ENCODE measurements around the gene TUBB2B.
"Not testable (repeated sequence)": the region's sequence is repeated elsewhere in the genome, so short reads cannot be mapped to it uniquely, and the experiment has no call there.

TUBB2B gene

DNA sequence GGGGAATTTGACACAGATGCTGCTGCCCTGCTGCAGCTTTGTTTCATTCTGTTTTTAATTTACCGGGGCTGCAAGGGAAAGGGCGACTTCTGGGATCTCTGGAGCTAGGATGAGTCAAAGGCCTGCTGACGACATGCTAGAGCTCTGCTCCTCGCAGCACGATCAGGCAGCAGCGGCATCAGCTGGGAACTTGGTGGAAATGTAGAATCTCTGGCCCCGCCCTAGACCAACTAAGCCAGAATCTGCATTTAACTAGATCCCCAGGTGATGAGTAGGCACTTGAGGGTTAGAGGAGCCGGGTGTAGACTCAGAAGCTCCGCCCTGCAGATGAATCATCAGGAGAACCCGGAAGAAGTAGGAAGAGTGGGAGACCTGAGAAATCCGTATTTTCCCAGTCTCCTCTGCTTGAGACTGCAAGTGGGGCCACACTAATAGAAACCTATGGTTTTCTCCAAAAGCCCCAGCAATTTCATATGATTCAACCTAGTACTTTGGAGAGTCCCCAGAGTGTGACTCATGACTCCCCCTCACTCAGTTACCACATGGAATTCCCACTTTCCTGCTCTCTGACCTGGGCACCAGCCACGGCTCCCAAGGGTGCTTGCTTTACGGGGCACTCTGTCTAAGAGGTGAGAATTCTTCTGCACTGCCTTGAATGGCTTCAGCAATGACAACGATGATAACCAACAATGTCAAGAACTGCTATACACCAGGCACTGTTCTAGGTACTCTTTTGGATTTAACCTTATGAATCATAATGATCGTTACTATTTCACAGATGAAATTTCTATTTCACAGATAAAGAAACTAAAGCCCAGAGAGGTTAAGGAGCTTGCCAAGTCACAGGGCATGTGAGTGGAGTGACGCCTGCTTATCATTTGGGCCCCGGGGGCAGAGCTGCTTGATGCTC is 18.1 kb downstream of the TUBB2B start:
- DNase-seq = peak in 1 of 14 donors; percentile 10

DNA sequence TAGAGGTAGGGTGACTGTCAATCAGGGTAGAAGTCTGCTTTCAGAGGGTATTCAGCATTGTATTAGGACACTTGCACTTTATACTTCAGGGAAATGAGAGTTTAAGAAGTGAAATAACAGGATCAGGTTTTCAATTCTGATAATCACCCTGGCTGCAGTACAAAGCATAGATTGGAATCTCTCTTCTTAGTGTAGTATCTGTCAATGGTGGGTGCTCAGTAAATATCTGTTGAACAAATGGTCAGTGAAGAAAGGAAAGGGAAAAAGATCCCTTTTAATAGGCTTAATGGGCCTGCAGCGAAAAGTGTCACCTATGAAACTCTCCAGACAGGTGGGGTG is 18.7 kb downstream of the TUBB2B start:
- no peak for DNase-seq

DNA sequence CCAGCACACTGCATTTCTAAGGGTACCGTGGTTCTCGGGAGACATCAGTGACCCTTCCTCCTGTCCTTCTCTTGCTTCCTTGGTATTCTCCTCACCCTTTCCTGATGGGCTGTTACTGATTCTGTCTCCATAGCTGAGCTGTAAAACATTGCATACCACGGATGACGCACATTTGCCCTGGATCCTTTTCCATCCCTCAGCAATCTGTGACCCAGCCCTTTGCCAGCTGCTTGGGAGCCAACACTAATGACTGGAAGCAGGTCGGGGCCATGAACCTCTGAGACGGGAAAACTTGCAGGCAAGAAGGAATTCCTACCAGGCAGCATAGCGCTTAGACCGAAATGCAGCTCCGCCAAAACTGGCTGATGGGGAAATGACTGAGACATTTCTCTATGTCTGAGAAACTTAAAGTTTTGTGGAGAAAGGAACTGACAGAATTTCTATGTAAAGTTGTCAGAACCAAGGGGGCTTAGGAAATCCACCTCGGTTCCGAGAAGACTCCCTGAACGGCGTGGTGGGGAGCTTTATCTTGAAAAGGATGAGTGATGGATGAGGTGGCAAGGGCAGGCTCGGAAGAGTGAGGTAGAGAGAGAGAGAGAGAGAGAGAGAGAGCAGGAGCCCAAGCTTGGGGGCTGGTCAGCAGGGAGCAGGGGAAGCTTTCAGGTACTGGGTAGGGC is 19.2 kb downstream of the TUBB2B start:
- peak in 1 of 14 donors; percentile 59 for DNase-seq

DNA sequence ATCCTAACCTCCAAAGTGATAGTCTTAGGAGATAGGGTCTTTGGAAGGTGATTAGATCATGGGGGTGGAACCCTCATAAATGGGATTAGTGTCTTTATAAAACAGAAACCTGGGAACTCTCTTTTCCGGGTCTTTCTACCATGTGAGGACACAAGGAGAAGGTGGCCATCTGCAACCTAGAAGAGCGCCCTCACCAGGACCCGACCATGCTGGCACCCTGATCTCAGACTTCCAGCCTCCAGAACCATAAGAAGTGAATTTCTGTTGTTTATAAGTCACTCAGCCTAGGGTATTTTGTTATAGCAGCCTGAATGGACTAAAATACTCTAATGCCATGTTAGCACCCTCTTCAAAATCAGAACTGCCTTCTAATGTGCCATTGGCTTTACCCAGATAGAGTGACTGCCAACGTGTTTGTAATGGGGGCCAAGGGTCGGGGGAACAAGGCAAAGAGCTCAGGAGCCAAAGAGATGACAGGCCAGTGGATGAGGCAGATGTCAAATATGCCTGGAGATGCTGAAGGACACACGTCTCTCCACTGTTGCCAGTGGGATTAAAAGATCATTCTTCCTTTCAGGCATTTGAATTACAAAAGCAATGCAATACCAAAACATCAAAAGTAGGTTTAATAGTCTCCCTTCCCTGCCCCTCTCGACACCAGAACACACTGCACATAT is 21.0 kb downstream of the TUBB2B start:
- DNase-seq = no peak

DNA sequence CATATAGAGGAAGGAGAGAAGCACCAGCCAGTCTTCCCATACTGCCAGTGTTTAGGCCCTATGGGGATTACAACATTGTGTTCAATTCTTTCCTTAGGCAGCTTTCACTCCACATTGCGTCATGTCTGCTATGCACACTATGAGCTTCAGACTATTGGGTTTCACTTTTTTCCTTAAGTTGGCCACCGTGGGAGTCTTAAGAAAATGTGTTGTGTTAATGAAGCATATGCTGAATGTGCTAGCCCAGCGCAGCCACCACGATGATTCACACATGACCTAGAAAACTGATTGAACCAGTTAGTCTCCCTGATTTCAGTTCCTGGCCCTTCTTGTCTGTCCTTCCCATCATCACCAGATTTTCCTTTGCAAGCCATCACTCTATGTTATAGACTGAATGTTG is 21.5 kb downstream of the TUBB2B start:
- no peak for DNase-seq

DNA sequence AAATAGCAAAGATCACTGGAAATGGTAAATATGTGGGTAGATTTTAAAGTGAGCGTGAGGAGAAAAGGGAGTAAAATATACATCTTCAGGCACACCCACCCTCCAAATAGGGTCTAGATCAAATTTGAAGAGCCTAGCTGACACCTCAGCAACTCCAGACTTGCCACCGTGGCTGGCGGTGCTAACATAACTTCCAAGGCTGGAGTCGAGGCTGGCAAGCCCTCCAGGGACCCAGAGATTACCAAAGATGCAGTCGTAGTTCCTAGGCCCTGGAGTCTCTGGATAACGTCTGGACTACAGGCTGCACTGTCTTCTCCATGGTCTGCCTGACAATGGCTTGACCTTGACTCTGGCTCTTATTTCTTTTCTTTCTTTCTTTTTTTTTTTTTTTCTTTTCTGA is 22.5 kb downstream of the TUBB2B start:
- DNase-seq = no peak

DNA sequence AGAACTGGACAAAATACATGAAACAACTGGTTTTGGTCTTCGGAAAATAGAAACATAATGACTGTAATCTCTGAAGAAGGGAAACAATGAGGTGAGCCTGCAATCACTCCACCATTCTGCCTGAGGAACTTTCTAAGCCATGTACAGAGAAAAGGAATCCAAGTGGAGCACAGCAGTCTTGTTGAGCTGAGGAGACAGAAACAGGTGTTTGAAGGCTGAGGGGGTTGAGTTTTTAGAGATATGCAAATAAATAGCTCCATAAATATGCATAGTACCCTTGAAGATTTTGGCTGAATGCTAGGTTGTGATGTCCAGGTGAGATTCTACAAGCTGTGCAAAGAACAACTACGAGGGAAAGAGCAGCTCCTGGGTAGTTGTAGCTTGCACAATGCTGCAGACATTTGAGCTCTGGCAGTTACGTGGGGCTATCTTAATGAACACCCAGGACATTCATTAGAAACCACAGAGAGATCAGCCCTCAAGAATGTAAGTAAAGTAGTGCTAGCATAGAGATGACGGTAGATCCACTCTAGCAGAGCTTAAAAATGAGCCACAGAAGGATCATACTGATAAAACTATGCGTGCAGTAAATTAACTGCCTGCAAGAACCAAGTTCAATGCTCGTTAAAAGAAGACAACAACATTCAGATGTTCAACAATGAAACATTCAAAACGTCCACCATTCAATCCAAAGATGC is 24.3 kb downstream of the TUBB2B start:
- no peak for DNase-seq

DNA sequence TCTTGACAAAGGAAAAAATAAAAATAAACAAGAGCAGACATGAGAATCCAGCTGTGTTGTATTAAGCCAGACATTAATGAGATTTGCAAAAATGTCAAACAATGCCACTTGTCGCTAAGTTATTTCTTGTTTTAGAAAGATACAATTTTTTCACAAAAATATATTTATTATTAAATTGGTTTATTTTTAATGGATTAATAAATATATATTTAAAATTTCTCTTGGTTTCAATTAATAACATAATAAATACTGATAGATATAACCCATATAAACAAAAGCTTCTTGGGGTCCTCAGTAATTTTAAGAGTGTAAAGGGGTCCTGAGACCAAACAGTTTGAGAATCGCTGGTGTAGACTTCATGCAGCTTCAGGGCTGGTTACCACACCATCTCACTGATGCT is 26.1 kb downstream of the TUBB2B start:
- no peak for DNase-seq

DNA sequence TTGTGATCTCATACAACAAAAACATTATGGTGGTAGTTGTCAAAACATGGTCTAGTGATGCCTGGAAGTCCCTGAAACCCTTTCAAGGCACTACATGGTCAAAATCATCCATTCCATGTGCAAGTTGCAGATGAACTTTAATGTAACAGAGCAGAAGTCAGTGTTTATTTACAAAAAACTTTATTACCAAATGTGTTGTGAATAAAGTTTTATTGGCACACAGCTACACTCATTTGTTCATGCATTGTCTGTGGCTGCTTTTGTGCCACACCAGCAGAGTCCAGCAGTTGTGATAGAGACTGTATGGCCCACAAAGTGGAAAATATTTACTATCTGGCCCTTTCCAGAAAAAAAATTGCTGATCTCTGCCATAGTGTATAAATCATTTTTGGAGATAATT is 26.8 kb downstream of the TUBB2B start:
- no peak for DNase-seq

DNA sequence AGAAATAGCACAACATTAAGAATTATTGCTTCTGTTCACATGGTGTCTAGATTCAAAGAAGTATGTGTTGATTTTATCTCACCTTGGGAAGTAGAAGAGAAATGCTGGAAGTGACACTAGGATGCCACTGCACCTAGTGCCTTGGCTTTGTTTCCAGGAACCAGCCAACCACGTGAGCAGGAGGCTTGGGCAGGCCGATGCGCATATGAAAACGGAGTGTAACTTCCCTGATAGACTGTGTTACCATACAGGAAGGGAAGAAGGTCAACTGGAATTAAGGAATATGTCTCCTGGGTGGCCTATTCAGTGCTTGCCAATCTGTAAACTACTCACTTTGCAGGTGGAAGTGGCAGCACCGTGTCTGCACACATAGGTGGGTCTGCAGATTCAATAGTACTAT is 28.1 kb downstream of the TUBB2B start:
- no peak for DNase-seq

DNA sequence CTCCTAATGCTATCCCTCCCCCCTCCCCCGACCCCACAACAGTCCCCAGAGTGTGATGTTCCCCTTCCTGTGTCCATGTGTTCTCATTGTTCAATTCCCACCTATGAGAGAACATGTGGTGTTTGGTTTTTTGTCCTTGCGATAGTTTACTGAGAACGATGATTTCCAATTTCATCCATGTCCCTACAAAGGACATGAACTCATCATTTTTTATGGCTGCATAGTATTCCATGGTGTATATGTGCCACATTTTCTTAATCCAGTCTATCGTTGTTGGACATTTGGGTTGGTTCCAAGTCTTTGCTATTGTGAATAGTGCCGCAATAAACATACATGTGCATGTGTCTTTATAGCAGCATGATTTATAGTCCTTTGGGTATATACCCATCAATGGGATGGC is 29.7 kb downstream of the TUBB2B start:
- DNase-seq = not testable (repeated sequence)

DNA sequence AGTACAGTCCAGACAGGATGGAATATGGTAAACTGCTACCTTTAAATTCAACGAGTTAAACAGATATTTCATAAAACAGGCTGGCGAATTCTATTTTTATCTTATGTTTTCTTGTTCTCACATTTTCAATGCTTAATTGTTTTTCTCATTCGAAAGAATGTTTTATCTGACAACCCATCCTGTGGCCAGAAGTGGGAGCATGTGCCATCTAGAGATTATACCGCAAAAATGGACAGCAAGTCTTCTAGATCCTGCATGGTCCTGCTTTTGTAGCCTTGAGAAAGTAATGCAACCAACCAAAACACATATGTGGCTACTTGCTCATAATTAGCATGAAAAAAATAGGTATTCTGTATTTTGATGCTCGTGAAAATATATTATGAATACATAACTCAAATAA is 30.7 kb downstream of the TUBB2B start:
- no peak for DNase-seq

DNA sequence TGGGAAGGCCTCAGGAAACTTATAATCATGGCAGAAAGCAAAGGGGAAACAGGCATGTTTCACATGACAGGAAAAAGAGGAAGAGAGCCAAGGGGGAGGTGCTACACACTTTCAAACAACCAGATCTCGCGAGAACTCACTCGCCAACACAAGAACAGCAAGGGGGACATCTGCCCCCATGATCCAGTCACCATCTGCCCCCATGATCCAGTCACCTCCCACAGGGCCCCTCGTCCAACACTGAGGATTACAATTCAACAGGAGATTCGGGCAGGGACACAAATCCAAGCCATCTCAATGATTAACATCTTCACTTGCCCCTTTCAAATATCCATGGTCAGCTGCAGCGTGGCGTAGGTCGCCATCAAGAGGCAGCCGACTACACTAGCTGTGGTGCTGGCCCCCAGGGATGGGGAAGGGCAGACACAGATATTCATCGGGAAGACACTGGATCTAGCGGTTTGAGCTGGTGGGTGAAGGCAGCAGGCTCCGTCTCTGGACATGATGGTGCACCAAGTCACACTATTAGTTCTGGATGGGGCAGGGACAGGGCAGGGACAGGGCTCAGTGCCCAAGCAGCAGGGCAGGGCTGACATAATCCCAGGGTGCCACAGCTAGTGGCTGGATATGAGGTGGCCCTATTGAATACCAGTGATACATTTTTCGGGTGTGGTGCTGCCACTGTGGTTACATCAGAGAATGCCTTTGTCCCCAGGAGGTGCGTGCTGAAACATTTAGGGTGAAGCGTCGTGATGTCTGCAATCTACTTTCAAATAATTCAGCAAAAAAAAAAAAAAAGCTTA is 31.6 kb downstream of the TUBB2B start:
- DNase-seq = peak in 10 of 14 donors; percentile 17 to 68 (median 48)

DNA sequence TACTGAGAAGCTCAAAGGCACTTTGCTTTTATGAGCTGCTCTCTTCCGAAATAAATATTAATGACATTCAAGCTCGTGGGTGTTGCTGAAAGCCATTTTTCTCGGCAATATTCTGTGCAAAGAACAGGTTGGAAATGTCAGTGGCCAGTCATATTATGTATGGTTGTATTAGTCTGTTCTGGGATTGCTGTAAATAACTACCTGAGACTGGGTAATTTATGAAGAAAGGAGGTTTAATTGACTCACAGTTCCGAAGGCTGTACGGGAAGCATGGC is 32.1 kb downstream of the TUBB2B start:
- DNase-seq = no peak

DNA sequence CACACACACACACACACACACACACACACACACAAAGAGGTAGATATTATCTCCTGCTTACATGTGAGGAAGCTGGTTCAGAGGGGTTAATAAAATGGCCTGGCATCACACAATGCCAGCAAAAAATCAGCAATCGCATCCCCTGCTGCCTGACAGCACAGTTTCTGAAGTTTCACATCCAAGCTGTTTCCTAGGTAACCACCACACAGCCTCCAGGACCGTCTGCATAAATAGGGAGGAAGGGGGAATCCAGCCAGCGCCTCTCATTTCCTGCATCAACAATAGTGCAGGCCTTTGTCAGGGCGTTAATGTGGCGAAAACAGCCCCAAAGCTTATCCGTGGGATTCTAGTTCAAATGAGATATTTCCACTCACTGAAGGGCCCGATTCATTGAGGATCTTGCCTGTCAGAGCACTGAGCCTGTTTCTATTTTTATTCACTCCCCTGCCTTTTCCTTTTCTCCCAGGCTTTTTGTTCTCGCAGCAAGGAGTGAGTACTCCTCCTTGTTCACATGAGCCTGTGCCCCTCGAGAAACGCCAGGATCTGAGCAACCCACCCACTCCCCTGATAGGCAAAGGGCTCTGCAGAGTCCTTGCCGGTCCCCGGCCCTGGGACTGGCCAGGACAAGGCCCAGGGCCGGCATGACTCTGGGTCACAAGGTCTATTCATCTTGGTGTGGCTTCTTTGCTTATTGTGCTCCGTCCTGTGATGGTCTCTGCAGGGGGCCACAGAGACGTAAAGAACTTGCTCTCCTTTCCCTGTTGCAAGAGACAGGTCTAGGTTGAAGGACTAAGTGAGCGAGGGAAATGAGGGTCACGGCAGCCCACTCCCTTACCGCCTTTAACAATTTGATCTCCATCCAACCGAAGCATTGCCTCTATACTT is 32.7 kb downstream of the TUBB2B start:
- DNase-seq = peak in 12 of 14 donors; percentile 35 to 84 (median 68)

DNA sequence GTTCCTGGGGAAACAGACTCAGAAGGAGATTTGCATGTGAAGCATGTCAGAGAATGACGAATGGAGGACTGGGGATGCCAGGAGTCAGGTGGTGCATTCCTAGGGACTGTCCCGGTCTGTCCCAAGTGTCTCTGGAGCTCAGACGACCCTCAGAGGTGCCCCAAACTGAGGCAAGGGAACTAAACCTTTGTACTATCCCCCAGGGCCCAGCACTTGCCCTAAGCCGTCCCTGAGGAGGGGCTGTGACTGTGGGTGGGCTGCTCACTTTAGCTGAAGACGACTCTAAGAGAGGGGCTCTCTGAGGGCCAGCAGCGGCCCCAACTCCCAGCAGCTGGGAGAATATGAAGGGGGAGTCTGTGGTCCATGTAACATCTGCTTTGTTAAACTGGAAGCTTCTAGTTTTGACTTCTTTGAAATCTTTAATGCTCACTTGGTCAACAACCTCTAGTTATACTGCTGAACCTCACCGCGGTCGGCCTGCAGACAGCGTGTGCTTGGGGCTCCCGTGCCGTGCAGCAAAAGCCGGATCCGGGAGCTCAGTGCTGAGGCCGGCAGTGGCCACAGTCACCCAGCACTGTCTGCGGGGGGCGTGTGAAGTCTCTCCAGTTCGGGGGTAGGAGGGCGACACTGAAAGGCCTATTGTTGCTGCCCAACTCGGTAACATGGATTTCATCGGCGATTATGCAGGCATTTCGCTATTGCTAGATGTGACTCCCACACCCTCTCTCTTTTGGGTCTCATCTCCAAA is 34.2 kb downstream of the TUBB2B start:
- peak in 5 of 14 donors; percentile 5 to 36 (median 12) for DNase-seq

DNA sequence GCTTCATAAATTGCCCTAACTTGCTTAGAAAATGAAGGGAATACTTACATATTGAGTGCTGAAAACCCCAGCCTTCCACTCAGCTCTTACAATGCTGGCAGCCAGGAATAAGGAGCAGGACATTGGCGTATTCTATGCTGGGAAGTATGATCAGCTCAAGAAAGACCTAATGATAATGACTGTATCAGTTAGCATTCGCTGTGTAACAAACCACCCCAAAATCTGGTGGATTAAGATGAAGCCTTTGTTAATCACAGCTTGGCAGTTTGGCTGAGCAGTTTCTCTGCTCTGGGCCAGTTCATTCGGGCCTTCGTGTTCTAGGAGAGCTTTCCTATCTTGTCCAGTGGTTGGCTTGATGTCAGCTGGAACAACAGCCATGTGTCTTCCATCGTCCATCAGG is 36.7 kb downstream of the TUBB2B start:
- no peak for DNase-seq

DNA sequence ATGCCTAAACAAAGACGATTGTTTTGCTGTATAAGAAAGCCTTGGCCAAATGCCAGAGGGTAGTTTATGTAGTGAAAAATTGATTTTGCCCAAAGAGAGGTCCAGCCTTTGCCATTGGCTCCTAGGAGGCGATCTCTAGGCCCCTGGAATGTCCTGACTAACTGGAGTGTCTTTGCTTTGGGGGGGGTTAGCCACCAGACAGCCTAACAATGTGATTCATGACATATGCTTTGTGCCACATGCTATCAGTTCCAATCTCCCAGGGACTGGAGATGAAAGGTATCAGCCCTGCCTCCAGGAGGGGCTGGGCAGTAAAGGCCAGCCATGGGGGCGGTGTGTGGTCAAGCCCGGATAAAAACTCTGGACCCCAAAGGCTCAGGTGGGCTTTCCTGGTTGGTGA is 37.4 kb downstream of the TUBB2B start:
- no peak for DNase-seq

DNA sequence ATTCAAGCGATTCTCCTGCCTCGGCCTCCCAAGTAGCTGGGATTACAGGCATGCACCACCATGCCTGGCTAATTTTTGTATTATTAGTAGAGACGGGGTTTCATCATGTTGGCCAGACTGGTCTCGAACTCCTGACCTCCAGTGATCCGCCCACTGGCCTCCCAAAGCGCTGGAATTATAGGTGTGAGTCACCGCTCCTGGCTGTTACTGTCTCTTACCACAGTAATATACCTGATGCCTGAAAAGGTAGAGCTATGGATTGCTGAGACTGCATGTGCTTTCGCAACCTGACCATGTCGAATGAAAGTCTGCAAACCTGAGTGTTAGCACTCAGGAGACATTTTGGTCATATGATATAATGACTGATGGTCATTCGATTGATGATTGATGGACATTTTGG is 38.3 kb downstream of the TUBB2B start:
- DNase-seq = not testable (repeated sequence)

DNA sequence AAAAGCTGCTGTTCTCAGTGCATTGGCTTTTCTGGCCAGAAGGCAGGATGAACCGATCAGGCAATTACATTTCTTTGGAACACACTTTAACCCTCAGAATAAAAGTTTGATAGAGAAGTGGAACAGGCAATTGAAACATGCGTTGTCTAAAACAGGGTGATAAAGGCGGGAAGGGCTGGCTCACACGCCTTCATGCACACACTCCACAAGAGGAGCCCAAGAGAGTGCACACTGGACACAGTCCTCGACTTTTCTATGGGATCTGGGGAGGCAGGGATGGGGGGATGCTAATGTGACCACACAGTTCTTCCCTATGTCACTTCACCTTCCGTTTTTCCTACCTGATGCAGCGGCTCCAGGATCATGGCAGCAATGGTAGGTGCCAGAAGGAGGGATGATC is 39.2 kb downstream of the TUBB2B start:
- DNase-seq = no peak
